HepG2 (cell line): ENCODE measurements around the gene CDRT4. TPM values are rescaled to one million over a fixed set of nuclear protein-coding genes. Genes with fewer than 3 reads are reported as not detected.

Experiments
- ARNTL ChIP-seq: sonication (generic); formaldehyde crosslinking; IDR thresholded peaks from 2 replicates; pipeline ENCODE4 v1.4.0; 2020; ENCODE audit warnings: mild to moderate bottlenecking, missing genetic modification reagents
- ATF3 ChIP-seq: sonication (generic); formaldehyde crosslinking; IDR thresholded peaks from 2 replicates; pipeline ENCODE4 v1.4.0; 2020; ENCODE audit warnings: missing genetic modification reagents
- BATF2 ChIP-seq: sonication (generic); formaldehyde crosslinking; IDR thresholded peaks from 2 replicates; pipeline ENCODE4 v1.8.0; 2022; ENCODE audit warnings: mild to moderate bottlenecking, missing genetic modification reagents, moderate library complexity
- BHLHE40 ChIP-seq: IDR thresholded peaks from 2 replicates; pipeline ENCODE4 v1.6.1; 2011; ENCODE audit warnings: low read length, improper control_type of control experiment
- CCAR2 ChIP-seq: fragments of 200-400 bp; formaldehyde crosslinking; optimal IDR thresholded peaks from 2 replicates; pipeline ENCODE3; 2018; ENCODE audit warnings: low read depth, mild to moderate bottlenecking, low read length, moderate library complexity
- CENPX ChIP-seq: sonication (generic); formaldehyde crosslinking; IDR thresholded peaks from 2 replicates; pipeline ENCODE4 v1.9.0; 2021; ENCODE audit warnings: mild to moderate bottlenecking, missing genetic modification reagents, moderate library complexity
- EZH2 ChIP-seq: conservative IDR thresholded peaks from 2 replicates; pipeline ENCODE4 v1.6.1; 2012; ENCODE audit warnings: mild to moderate bottlenecking, low read depth, low read length, moderate library complexity
- FOXJ3 ChIP-seq: sonication (generic); formaldehyde crosslinking; IDR thresholded peaks from 2 replicates; pipeline ENCODE4 v1.4.0; 2020; ENCODE audit warnings: missing genetic modification reagents, mild to moderate bottlenecking, borderline replicate concordance
- GPN1 ChIP-seq: sonication (generic); formaldehyde crosslinking; IDR thresholded peaks from 2 replicates; pipeline ENCODE4 v1.5.1; 2020; ENCODE audit warnings: missing genetic modification reagents, borderline replicate concordance
- IRF2 ChIP-seq: IDR thresholded peaks from 2 replicates; pipeline ENCODE4 v1.6.1; 2018; ENCODE audit warnings: missing genetic modification reagents, missing compliant biosample characterization
- MAF1 ChIP-seq: sonication (generic); formaldehyde crosslinking; IDR thresholded peaks from 2 replicates; pipeline ENCODE4 v1.5.0; 2020; ENCODE audit warnings: missing genetic modification reagents, borderline replicate concordance
- MED1 ChIP-seq: sonication (generic); formaldehyde crosslinking; IDR thresholded peaks from 2 replicates; pipeline ENCODE4 v1.4.0; 2020; ENCODE audit warnings: missing genetic modification reagents
- MEIS1 ChIP-seq: sonication (generic); formaldehyde crosslinking; IDR thresholded peaks from 2 replicates; pipeline ENCODE4 v1.9.0; 2021; ENCODE audit warnings: mild to moderate bottlenecking, missing genetic modification reagents, moderate library complexity, borderline replicate concordance
- MIXL1 ChIP-seq: IDR thresholded peaks from 2 replicates; pipeline ENCODE4 v1.6.1; 2016
- NFYB ChIP-seq: sonication (generic); formaldehyde crosslinking; IDR thresholded peaks from 2 replicates; pipeline ENCODE4 v1.4.0; 2020; ENCODE audit warnings: missing genetic modification reagents
- PHF21A ChIP-seq: sonication (generic); formaldehyde crosslinking; IDR thresholded peaks from 2 replicates; pipeline ENCODE4 v1.5.0; 2020; ENCODE audit warnings: mild to moderate bottlenecking, missing genetic modification reagents
- PHF8 ChIP-seq: sonication (generic); formaldehyde crosslinking; IDR thresholded peaks from 2 replicates; pipeline ENCODE4 v1.5.0; 2020; ENCODE audit warnings: missing genetic modification reagents
- POGK ChIP-seq: sonication (generic); formaldehyde crosslinking; conservative IDR thresholded peaks from 2 replicates; pipeline ENCODE4 v1.8.0; 2022; ENCODE audit warnings: mild to moderate bottlenecking, moderate library complexity, missing genetic modification reagents
- REXO4 ChIP-seq: sonication (generic); formaldehyde crosslinking; IDR thresholded peaks from 2 replicates; pipeline ENCODE4 v1.8.0; 2022; ENCODE audit warnings: missing genetic modification reagents, mild to moderate bottlenecking, borderline replicate concordance
- SMYD3 ChIP-seq: sonication (generic); formaldehyde crosslinking; IDR thresholded peaks from 2 replicates; pipeline ENCODE4 v1.8.1; 2023; ENCODE audit warnings: mild to moderate bottlenecking, missing genetic modification reagents
- SNAPC2 ChIP-seq: sonication (generic); formaldehyde crosslinking; IDR thresholded peaks from 2 replicates; pipeline ENCODE4 v1.8.1; 2022; ENCODE audit warnings: mild to moderate bottlenecking, missing genetic modification reagents
- SOX13 ChIP-seq, 3 experiments: fragments of 450-650 bp in 1 of 3; sonication (generic) in 1 of 3; formaldehyde crosslinking in 1 of 3; IDR thresholded peaks in 2 of 3; conservative IDR thresholded peaks in 1 of 3; 2 replicates each; pipeline versions ENCODE4 v1.5.0 to v1.6.1; 2016 to 2020; ENCODE audit warnings: antibody characterized with exemption in 1 of 3, mild to moderate bottlenecking in 1 of 3, missing compliant biosample characterization in 1 of 3, missing genetic modification reagents in 1 of 3, moderate library complexity in 1 of 3
- TAF15 ChIP-seq: fragments of 200-400 bp; formaldehyde crosslinking; IDR thresholded peaks from one replicate; pipeline ENCODE4 v1.6.1; 2018; ENCODE audit warnings: mild to moderate bottlenecking, low read depth, low read length; ENCODE audit not compliant: poor library complexity, severe bottlenecking
- ZBTB20 ChIP-seq: sonication (generic); formaldehyde crosslinking; IDR thresholded peaks from 2 replicates; pipeline ENCODE4 v1.8.1; 2023; ENCODE audit warnings: missing genetic modification reagents, low read depth, mild to moderate bottlenecking, borderline replicate concordance
- ZBTB7B ChIP-seq: sonication (generic); formaldehyde crosslinking; IDR thresholded peaks from 2 replicates; pipeline ENCODE4 v1.4.0; 2020; ENCODE audit warnings: missing genetic modification reagents
- ZFP62 ChIP-seq: sonication (generic); formaldehyde crosslinking; IDR thresholded peaks from 2 replicates; pipeline ENCODE4 v1.4.0; 2020; ENCODE audit warnings: missing genetic modification reagents
- ZMYM4 ChIP-seq: sonication (generic); formaldehyde crosslinking; IDR thresholded peaks from 2 replicates; pipeline ENCODE4 v1.8.1; 2023; ENCODE audit warnings: mild to moderate bottlenecking, missing genetic modification reagents
- ZNF234 ChIP-seq: sonication (generic); formaldehyde crosslinking; conservative IDR thresholded peaks from 2 replicates; pipeline ENCODE4 v1.5.1; 2020; ENCODE audit warnings: mild to moderate bottlenecking, missing genetic modification reagents
- ZNF747 ChIP-seq: sonication (generic); formaldehyde crosslinking; IDR thresholded peaks from 2 replicates; pipeline ENCODE4 v1.8.1; 2023; ENCODE audit warnings: missing genetic modification reagents, mild to moderate bottlenecking, borderline replicate concordance
- polyA plus RNA-seq, 8 experiments: library from polyadenylated mRNA; depleted of rRNA in 3 of 8; stranded (reverse) in 7 of 8; unstranded in 1 of 8; fragments of >200 nt; fragmentation: Illumina TruSeq in 4 of 8; extraction: Trizol in 4 of 8; gene quantifications; 2 replicates each; pipeline versions ENCODE4 v1.2.1 to v1.2.3, GENCODE V29; 2011 to 2016; ENCODE audit warnings: low read depth in 4 of 8, missing spikeins in 1 of 8, mixed read lengths in 1 of 8; ENCODE audit not compliant: insufficient read depth in 1 of 8
- total RNA-seq, 5 experiments: library from RNA; depleted of rRNA; stranded (reverse); fragments of >200 nt; fragmentation: Illumina TruSeq; extraction: Trizol; gene quantifications; 2 replicates each; pipeline ENCODE4 v1.2.3, GENCODE V29; 2016; ENCODE audit warnings: low read depth in 1 of 5

The CDRT4 gene
- total and polyA plus RNA-seq, 2 of the 13 experiments (the other 11 are each of a cell fraction or from before 2014, with no cell fraction given), result 5.8 to 12.1 TPM

- no peak for TF ChIP-seq CCAR2
- TF ChIP-seq BATF2 (CRISPR knock-in tag), result no peak
- no peak for TF ChIP-seq GPN1
- no peak for TF ChIP-seq SMYD3 (CRISPR knock-in tag)
- TF ChIP-seq TAF15, result no peak
- no peak for TF ChIP-seq EZH2
- peak; percentile 69 for TF ChIP-seq PHF21A (CRISPR knock-in tag)
- TF ChIP-seq MAF1, result 0 out of 2 replicates have a peak, but pooled peaks have one; percentile 57
- no peak for TF ChIP-seq ZFP62 (CRISPR knock-in tag)
- no peak for TF ChIP-seq IRF2 (CRISPR knock-in tag)
- TF ChIP-seq NFYB (CRISPR knock-in tag), result no peak
- no peak for TF ChIP-seq SNAPC2 (CRISPR knock-in tag)
- TF ChIP-seq MED1 (CRISPR knock-in tag), result peak; percentile 63
- TF ChIP-seq FOXJ3 (CRISPR knock-in tag), result peak; percentile 90
- peak; percentile 63 for TF ChIP-seq ZMYM4 (CRISPR knock-in tag)
- 0 out of 2 replicates have a peak, but pooled peaks have one; percentile 44 for TF ChIP-seq POGK (CRISPR knock-in tag)
- TF ChIP-seq ZBTB7B, result peak; percentile 65; the same call in 1 of the 2 replicates
- 0 out of 2 replicates have a peak, but pooled peaks have one; percentile 49 for TF ChIP-seq ARNTL (CRISPR knock-in tag)
- no peak for TF ChIP-seq ZBTB20 (CRISPR knock-in tag)
- TF ChIP-seq REXO4 (CRISPR knock-in tag), result no peak
- peak; percentile 22 for TF ChIP-seq PHF8
- peak; percentile 74 for TF ChIP-seq ATF3 (CRISPR knock-in tag)
- TF ChIP-seq MEIS1 (CRISPR knock-in tag), result peak; percentile 49; the same call in 1 of the 2 replicates
- peak; percentile 17; the same call in 1 of the 2 replicates for TF ChIP-seq MIXL1 (CRISPR knock-in tag)
- TF ChIP-seq ZNF234 (CRISPR knock-in tag), result no peak
- no peak for TF ChIP-seq ZNF747 (CRISPR knock-in tag)
- TF ChIP-seq BHLHE40, result no peak
- no peak for TF ChIP-seq SOX13 (IDR thresholded peaks at IDR 0.05)
- TF ChIP-seq SOX13 (CRISPR knock-in tag; conservative IDR thresholded peaks at IDR 0.05 in 1 of 2, IDR thresholded peaks at IDR 0.05 in 1 of 2), result peak in 1 of 2 experiments; percentile 89; a peak in 2 of 4 replicates
- TF ChIP-seq CENPX (CRISPR knock-in tag), result no peak
Measured at GRCh38 chr17:15432807-15433611, 34.4 kb downstream of the CDRT4 start (continued).
